ENCODE data around the gene PGBD5.

Gene PGBD5

DNA sequence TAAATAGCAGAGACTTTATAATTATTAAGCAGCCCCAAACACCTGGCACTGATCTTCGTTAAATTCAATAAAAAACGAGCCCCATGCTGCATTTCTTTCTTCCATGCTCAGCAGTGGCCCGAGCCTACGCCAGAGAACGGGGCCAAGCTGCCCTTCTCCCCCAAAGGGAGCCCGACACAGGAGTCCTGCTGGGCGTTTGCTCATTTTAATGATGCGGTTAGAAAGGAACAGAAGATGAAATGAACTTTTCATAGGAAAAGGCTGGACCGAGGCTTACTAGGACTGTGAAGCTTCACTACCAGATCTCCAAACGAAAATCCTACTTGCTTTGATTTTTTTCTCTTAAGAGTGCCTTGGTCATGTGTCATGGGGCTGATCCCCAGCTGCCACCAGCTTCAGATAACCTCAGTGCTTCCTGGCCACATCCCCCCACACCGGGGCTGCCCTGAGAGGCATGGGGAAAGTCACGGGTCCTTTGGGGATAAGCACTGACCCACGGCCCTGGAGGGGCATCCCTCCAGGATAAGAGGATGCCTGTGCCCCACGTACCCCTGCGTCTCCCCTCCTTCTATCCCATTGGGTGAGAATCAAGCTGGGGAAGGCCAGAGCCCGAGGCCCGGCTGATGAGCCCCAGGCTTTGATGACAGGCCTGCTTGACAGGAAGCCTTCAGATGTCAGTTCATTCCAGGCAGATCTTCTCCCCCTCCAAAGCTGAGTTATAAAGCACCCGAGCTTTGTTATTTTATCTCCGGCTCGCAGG is 34.2 kb downstream of the PGBD5 start:
- H3K4me3 ChIP-seq (ENCODE audit: low read depth, low read length): no peak overlapping the region
- no peaks in the 10 kb centered on the region for H3K9me3 ChIP-seq
- H3K27me3 ChIP-seq: no peaks in the 10 kb centered on the region
- peaks cover 9% of the 10 kb centered on the region; the same call in 1 of the 2 replicates for H3K4me1 ChIP-seq
- TF ChIP-seq, protein P1, sequence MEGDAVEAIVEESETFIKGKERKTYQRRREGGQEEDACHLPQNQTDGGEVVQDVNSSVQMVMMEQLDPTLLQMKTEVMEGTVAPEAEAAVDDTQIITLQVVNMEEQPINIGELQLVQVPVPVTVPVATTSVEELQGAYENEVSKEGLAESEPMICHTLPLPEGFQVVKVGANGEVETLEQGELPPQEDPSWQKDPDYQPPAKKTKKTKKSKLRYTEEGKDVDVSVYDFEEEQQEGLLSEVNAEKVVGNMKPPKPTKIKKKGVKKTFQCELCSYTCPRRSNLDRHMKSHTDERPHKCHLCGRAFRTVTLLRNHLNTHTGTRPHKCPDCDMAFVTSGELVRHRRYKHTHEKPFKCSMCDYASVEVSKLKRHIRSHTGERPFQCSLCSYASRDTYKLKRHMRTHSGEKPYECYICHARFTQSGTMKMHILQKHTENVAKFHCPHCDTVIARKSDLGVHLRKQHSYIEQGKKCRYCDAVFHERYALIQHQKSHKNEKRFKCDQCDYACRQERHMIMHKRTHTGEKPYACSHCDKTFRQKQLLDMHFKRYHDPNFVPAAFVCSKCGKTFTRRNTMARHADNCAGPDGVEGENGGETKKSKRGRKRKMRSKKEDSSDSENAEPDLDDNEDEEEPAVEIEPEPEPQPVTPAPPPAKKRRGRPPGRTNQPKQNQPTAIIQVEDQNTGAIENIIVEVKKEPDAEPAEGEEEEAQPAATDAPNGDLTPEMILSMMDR (IDR thresholded peaks at IDR 0.05; ENCODE audit: low read depth, low read length): no peak
- 0 out of 2 replicates have a peak, but pooled peaks cover 2% of the 10 kb centered on the region for H3K36me3 ChIP-seq
- DNase-seq: no peak

DNA sequence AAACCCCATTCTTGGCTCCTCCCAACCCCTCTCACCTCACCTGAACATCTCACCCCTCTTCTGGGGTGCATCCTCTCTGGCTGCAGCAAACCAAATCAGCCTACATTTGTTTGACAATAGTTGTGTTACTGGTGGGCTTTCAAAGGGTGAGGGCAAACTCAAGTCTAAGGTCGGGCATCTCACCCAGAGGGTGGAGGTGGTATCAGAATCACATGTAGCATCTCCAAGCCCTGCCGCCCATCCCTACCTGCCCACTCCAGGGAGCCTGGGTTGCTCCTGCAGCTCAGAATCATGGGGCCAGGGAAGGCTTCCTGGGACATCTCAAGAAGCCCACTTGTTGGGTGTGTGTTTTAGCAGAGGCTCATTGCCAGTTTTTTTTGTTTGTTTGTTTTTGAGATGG is 35.8 kb downstream of the PGBD5 start:
- Histone ChIP-seq H3K4me3 (ENCODE audit: low read depth, low read length) (no peak overlapping the region), H3K9me3 (no peaks in the 10 kb centered on the region), H3K4me1 (peaks cover 9% of the 10 kb centered on the region; the same call in 1 of the 2 replicates), H3K36me3 (no peaks in the 10 kb centered on the region), H3K27me3 (no peaks in the 10 kb centered on the region)
- TF ChIP-seq, protein P1 (IDR thresholded peaks at IDR 0.05; ENCODE audit: low read depth, low read length): no peak
- no peak for DNase-seq

DNA sequence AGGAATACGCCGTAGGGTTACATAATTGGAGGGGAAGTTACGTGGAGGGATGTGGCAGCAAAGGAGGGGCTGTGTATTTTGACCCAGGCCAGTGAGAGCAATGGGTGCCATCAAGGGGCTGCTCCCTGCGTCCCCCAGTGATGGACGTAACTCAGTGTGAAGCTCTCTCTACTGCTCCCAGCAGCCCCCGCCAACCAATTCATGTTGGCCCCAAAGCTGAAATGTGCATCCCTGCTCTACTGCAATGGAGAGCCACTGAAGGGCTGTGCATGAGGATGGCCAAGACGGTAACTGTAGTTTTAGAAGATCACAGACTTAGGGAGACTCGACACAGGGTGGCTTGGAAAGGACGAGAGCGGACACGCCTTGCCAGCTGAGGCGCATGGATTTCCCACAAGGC is 38.3 kb downstream of the PGBD5 start:
- TF ChIP-seq, protein P1 (IDR thresholded peaks at IDR 0.05; ENCODE audit: low read depth, low read length): no peak
- peaks cover 8% of the 10 kb centered on the region; the same call in 1 of the 2 replicates for H3K4me1 ChIP-seq
- DNase-seq: no peak
- no peaks in the 10 kb centered on the region for H3K27me3 ChIP-seq
- H3K36me3 ChIP-seq: no peaks in the 10 kb centered on the region
- no peaks in the 10 kb centered on the region for H3K9me3 ChIP-seq
- no peak overlapping the region for H3K4me3 ChIP-seq (ENCODE audit: low read depth, low read length)

DNA sequence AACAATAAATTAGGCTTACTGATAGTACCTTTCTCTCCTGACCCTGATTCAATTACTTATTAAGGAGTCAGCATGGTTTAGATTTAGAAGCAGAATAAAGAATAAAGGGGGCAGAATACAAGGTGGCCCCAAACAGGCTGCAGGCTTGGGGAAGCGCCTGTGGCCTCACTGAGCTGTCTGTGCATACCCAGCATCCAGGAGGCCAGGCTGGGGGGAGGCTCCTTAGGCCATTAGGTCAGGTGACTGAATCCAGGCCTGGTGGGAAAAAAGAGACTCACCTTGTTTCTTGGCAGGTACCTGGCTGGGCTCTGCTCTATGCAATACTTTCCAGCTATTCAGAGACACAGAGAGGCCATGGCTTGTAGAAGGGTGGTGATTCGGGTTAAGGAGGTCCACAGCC is 38.8 kb downstream of the PGBD5 start:
- Histone ChIP-seq H3K9me3 (no peaks in the 10 kb centered on the region), H3K27me3 (no peaks in the 10 kb centered on the region), H3K36me3 (no peaks in the 10 kb centered on the region), H3K4me3 (ENCODE audit: low read depth, low read length) (no peak overlapping the region), H3K4me1 (0 out of 2 replicates have a peak, but pooled peaks cover 5% of the 10 kb centered on the region)
- TF ChIP-seq, protein P1 (IDR thresholded peaks at IDR 0.05; ENCODE audit: low read depth, low read length): no peak
- no peak for DNase-seq

DNA sequence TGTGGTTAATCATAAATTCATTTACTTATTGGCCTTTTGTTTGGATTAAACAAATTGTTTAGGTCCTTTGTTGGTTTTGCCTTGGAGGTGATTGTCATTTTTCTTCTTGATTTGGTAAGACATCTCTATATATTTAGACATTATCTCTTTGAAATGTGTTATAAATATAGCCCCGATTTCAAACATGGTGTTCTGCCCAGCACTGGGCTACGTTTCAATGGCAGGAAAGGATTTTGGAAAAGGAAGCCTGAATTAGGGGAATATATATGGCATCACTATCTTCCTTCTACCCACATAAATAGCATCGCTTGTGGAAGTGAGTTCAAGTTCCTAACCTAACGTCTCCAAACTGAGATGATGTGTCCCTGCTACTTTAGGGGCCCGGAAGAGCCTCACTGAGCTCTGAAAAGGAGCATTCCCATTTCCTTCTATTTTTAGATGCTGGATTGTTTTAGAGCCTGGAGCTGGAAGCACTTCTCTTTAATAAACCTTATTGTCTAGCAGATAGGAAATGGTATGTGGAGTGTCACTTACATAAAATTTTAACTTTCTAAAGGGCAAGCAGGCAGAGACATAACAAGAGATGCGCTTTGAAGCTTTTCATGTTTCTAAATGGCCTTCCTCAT is 39.4 kb downstream of the PGBD5 start:
- H3K4me3 ChIP-seq (ENCODE audit: low read depth, low read length): no peak overlapping the region
- H3K9me3 ChIP-seq: no peaks in the 10 kb centered on the region
- DNase-seq: no peak
- peaks cover 5% of the 10 kb centered on the region; the same call in 1 of the 2 replicates for H3K4me1 ChIP-seq
- TF ChIP-seq, protein P1 (IDR thresholded peaks at IDR 0.05; ENCODE audit: low read depth, low read length): no peak
- H3K36me3 ChIP-seq: no peaks in the 10 kb centered on the region
- H3K27me3 ChIP-seq: no peaks in the 10 kb centered on the region

DNA sequence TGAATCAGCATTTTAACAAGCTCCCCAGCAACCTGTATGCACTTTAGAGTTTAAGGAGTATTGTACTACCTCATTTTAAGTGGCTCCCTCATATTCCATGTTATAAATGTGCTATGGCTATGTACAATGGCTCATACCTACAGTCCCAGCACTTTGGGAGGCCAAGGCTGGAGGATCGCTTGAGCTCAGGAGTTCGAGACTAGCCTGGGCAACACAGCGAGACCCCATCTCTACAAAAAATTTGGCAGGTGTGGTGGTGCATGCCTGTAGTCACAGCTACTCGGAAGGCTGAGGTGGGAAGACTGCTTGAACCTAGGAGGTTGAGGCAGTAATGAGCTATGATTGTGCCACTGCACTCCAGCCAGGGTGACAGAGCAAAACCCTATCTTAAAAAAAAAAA is 40.2 kb downstream of the PGBD5 start:
- no peaks in the 10 kb centered on the region for H3K36me3 ChIP-seq
- no peak overlapping the region for H3K4me3 ChIP-seq (ENCODE audit: low read depth, low read length)
- H3K9me3 ChIP-seq: no peaks in the 10 kb centered on the region
- TF ChIP-seq, protein P1 (IDR thresholded peaks at IDR 0.05; ENCODE audit: low read depth, low read length): no peak
- H3K27me3 ChIP-seq: no peaks in the 10 kb centered on the region
- peaks cover 8% of the 10 kb centered on the region for H3K4me1 ChIP-seq
- DNase-seq: no peak

Data from BE2C (cell line).